Stomach (tissue), 4 donors: Measurements from ENCODE around the gene ADAMTS15.

ENCODE experiments used
- POLR2A ChIP-seq, 4 donors: fragments of 450-650 bp; IDR thresholded peaks; one replicate each; pipeline ENCODE4 v1.6.1; 2016; ENCODE audit warnings: antibody characterized with exemption in 4 of 4, control low read depth in 2 of 4, mild to moderate bottlenecking in 1 of 4, moderate library complexity in 1 of 4
- POLR2AphosphoS5 ChIP-seq, 3 donors: sonication (generic); formaldehyde crosslinking; IDR thresholded peaks; one replicate each; pipeline ENCODE4 v1.6.1; 2016; ENCODE audit warnings: antibody characterized with exemption in 3 of 3
- TF ChIP-seq, protein P1 (sequence below), 7 experiments: fragments of 450-650 bp in 4 of 7; fragments of 200-600 bp in 3 of 7; sonication (generic) in 3 of 7; IDR thresholded peaks; one replicate each; pipeline ENCODE4 v1.5.1; 2016 to 2019; ENCODE audit warnings: antibody characterized with exemption in 7 of 7, control low read depth in 2 of 7, mild to moderate bottlenecking in 1 of 7

DNA sequence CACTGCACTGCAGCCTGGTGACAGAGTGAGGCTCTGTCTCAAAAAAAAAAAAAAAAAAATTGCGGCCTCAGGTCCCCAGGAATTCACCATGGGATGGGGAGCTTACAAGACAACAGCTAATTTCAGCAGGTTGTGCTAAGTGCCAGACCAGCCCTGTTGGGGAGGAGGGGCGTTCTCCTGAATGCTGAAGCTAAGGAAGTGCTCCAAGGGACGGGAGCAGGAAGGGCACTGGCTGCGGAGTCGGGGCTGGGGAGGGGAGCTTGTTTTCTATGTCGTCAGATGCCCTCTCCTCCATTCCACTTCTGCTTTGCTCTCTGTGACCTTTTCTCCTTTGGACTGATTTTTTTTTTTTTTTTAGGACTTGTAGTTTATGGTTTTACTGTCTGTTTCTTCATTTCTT lies 4.5 kb downstream of the ADAMTS15 start:
- TF ChIP-seq, protein P1, sequence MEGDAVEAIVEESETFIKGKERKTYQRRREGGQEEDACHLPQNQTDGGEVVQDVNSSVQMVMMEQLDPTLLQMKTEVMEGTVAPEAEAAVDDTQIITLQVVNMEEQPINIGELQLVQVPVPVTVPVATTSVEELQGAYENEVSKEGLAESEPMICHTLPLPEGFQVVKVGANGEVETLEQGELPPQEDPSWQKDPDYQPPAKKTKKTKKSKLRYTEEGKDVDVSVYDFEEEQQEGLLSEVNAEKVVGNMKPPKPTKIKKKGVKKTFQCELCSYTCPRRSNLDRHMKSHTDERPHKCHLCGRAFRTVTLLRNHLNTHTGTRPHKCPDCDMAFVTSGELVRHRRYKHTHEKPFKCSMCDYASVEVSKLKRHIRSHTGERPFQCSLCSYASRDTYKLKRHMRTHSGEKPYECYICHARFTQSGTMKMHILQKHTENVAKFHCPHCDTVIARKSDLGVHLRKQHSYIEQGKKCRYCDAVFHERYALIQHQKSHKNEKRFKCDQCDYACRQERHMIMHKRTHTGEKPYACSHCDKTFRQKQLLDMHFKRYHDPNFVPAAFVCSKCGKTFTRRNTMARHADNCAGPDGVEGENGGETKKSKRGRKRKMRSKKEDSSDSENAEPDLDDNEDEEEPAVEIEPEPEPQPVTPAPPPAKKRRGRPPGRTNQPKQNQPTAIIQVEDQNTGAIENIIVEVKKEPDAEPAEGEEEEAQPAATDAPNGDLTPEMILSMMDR (IDR thresholded peaks at IDR 0.05), result no peak
- TF ChIP-seq POLR2A (IDR thresholded peaks at IDR 0.05) (no peak), POLR2AphosphoS5 (IDR thresholded peaks at IDR 0.05) (no peak)
